SK-N-SH (cell line): ENCODE results near the gene ZNF438.

Experiments used
- CTCF ChIP-seq: fragments of 200-600 bp; sonication (generic); IDR thresholded peaks from 2 replicates; pipeline ENCODE4 v1.6.1; 2017; ENCODE audit warnings: antibody characterized with exemption, mild to moderate bottlenecking, moderate library complexity
- EZH2phosphoT487 ChIP-seq: fragments of 200-600 bp; sonication (generic); IDR thresholded peaks from 2 replicates; pipeline ENCODE4 v1.6.1; 2017; ENCODE audit warnings: low read depth, mixed run types, mild to moderate bottlenecking, antibody characterized with exemption, moderate library complexity, borderline replicate concordance
- SMC3 ChIP-seq: IDR thresholded peaks from 2 replicates; pipeline ENCODE4 v1.6.1; 2012; ENCODE audit warnings: low read depth, low read length, improper control_type of control experiment

GRCh38 chr10:31014161-31014875 is 17.3 kb downstream of the ZNF438 start:
- TF ChIP-seq SMC3 (no peak), EZH2phosphoT487 (no peak), CTCF (no peak)
